HepG2 (cell line): ENCODE data around the gene HSF2BP. TPM values are rescaled to one million over a fixed set of nuclear protein-coding genes. Genes with fewer than 3 reads are reported as not detected.

Experiments
- ATF2 ChIP-seq: sonication (generic); formaldehyde crosslinking; IDR thresholded peaks from 2 replicates; pipeline ENCODE4 v1.4.0; 2020; ENCODE audit warnings: missing genetic modification reagents
- CREBL2 ChIP-seq: sonication (generic); formaldehyde crosslinking; IDR thresholded peaks from 2 replicates; pipeline ENCODE4 v1.8.1; 2023; ENCODE audit warnings: missing genetic modification reagents, mild to moderate bottlenecking, borderline replicate concordance
- DBP ChIP-seq: sonication (generic); formaldehyde crosslinking; IDR thresholded peaks from 2 replicates; pipeline ENCODE4 v1.4.0; 2020; ENCODE audit warnings: missing genetic modification reagents; ENCODE audit errors: not compliant biosample characterization
- ELF1 ChIP-seq: sonication (generic); formaldehyde crosslinking; IDR thresholded peaks from 2 replicates; pipeline ENCODE4 v1.4.0; 2020; ENCODE audit warnings: missing genetic modification reagents
- FOXK1 ChIP-seq: sonication (generic); formaldehyde crosslinking; IDR thresholded peaks from 2 replicates; pipeline ENCODE4 v1.4.0; 2020; ENCODE audit warnings: low read depth, missing genetic modification reagents, borderline replicate concordance
- FOXO1 ChIP-seq: sonication (generic); formaldehyde crosslinking; IDR thresholded peaks from 2 replicates; pipeline ENCODE4 v1.4.0; 2020; ENCODE audit warnings: missing genetic modification reagents
- GATAD2A ChIP-seq: IDR thresholded peaks from 2 replicates; pipeline ENCODE4 v1.6.1; 2016
- HOMEZ ChIP-seq: IDR thresholded peaks from 2 replicates; pipeline ENCODE4 v1.6.1; 2016; ENCODE audit warnings: low read depth
- MYNN ChIP-seq: sonication (generic); formaldehyde crosslinking; IDR thresholded peaks from 2 replicates; pipeline ENCODE4 v1.4.0; 2020; ENCODE audit warnings: mild to moderate bottlenecking, low read depth, missing genetic modification reagents
- POGK ChIP-seq: sonication (generic); formaldehyde crosslinking; conservative IDR thresholded peaks from 2 replicates; pipeline ENCODE4 v1.8.0; 2022; ENCODE audit warnings: mild to moderate bottlenecking, moderate library complexity, missing genetic modification reagents
- THAP11 ChIP-seq: IDR thresholded peaks from 2 replicates; pipeline ENCODE4 v1.6.1; 2016; ENCODE audit warnings: missing biosample characterization, missing genetic modification reagents
- YEATS4 ChIP-seq: sonication (generic); formaldehyde crosslinking; IDR thresholded peaks from 2 replicates; pipeline ENCODE4 v1.4.0; 2020; ENCODE audit warnings: missing genetic modification reagents, borderline replicate concordance
- ZNF143 ChIP-seq: sonication (generic); formaldehyde crosslinking; IDR thresholded peaks from 2 replicates; pipeline ENCODE4 v1.4.0; 2020; ENCODE audit warnings: missing genetic modification reagents
- ZNF256 ChIP-seq: sonication (generic); formaldehyde crosslinking; conservative IDR thresholded peaks from 2 replicates; pipeline ENCODE4 v1.4.0; 2020; ENCODE audit warnings: missing genetic modification reagents
- ZNF580 ChIP-seq: IDR thresholded peaks from 2 replicates; pipeline ENCODE4 v1.6.1; 2016; ENCODE audit warnings: low read depth, borderline replicate concordance
- ZNF644 ChIP-seq: IDR thresholded peaks from 2 replicates; pipeline ENCODE4 v1.6.1; 2016; ENCODE audit warnings: low read depth
- ZNF710 ChIP-seq: sonication (generic); formaldehyde crosslinking; IDR thresholded peaks from 2 replicates; pipeline ENCODE4 v1.5.0; 2020; ENCODE audit warnings: mild to moderate bottlenecking, missing genetic modification reagents, borderline replicate concordance
- ZNF766 ChIP-seq: sonication (generic); formaldehyde crosslinking; IDR thresholded peaks from 2 replicates; pipeline ENCODE4 v1.5.0; 2020; ENCODE audit warnings: missing genetic modification reagents, borderline replicate concordance
- ZNF883 ChIP-seq: sonication (generic); formaldehyde crosslinking; IDR thresholded peaks from 2 replicates; pipeline ENCODE4 v1.5.1; 2020; ENCODE audit warnings: mild to moderate bottlenecking, missing genetic modification reagents; ENCODE audit errors: not compliant biosample characterization
- polyA plus RNA-seq, 8 experiments: library from polyadenylated mRNA; depleted of rRNA in 3 of 8; stranded (reverse) in 7 of 8; unstranded in 1 of 8; fragments of >200 nt; fragmentation: Illumina TruSeq in 4 of 8; extraction: Trizol in 4 of 8; gene quantifications; 2 replicates each; pipeline versions ENCODE4 v1.2.1 to v1.2.3, GENCODE V29; 2011 to 2016; ENCODE audit warnings: low read depth in 4 of 8, missing spikeins in 1 of 8, mixed read lengths in 1 of 8; ENCODE audit not compliant: insufficient read depth in 1 of 8
- total RNA-seq, 5 experiments: library from RNA; depleted of rRNA; stranded (reverse); fragments of >200 nt; fragmentation: Illumina TruSeq; extraction: Trizol; gene quantifications; 2 replicates each; pipeline ENCODE4 v1.2.3, GENCODE V29; 2016; ENCODE audit warnings: low read depth in 1 of 5

The HSF2BP gene
- total and polyA plus RNA-seq, 2 of the 13 experiments (the other 11 are each of a cell fraction or from before 2014, with no cell fraction given) = 0.67 to 2.2 TPM

GRCh38 chr21:43646550-43647260 is 12.6 kb downstream of the HSF2BP start (continued):
- TF ChIP-seq DBP (CRISPR knock-in tag) = no peak
- 0 out of 2 replicates have a peak, but pooled peaks have one; percentile 25 for TF ChIP-seq FOXO1 (CRISPR knock-in tag)
- TF ChIP-seq FOXK1 = 0 out of 2 replicates have a peak, but pooled peaks have one; percentile 28
- TF ChIP-seq ZNF256 (CRISPR knock-in tag) = no peak
- peak; percentile 81 for TF ChIP-seq GATAD2A
- no peak for TF ChIP-seq ZNF766 (CRISPR knock-in tag)
- no peak for TF ChIP-seq ZNF710 (CRISPR knock-in tag)
- 0 out of 2 replicates have a peak, but pooled peaks have one; percentile 34 for TF ChIP-seq POGK (CRISPR knock-in tag)
- peak; percentile 49 for TF ChIP-seq THAP11 (CRISPR knock-in tag)
- TF ChIP-seq ATF2 (CRISPR knock-in tag) = peak; percentile 70; the same call in 1 of the 2 replicates
- no peak for TF ChIP-seq ZNF143
- no peak; the same call in 1 of the 2 replicates for TF ChIP-seq YEATS4
- no peak for TF ChIP-seq CREBL2
- TF ChIP-seq HOMEZ (CRISPR knock-in tag) = peak; percentile 67
- TF ChIP-seq ZNF580 (CRISPR knock-in tag) = peak; percentile 67; the same call in 1 of the 2 replicates
- TF ChIP-seq ZNF883 = no peak
- TF ChIP-seq ZNF644 = no peak
- no peak for TF ChIP-seq ELF1 (CRISPR knock-in tag)
- no peak for TF ChIP-seq MYNN (CRISPR knock-in tag)
